Astrocyte (in vitro differentiated cells and primary cell): ENCODE measurements around the gene XG. TPM values are rescaled to one million over a fixed set of nuclear protein-coding genes. Genes with fewer than 3 reads are reported as not detected.
A peak's percentile ranks its signal among the peaks of the same experiment; 100 is the strongest.

Experiments used
- DNase-seq: peaks from one replicate; pipeline ENCODE4 v3.0.0-alpha.2; 2010; ENCODE audit warnings: low read depth
- FAIRE-seq: peaks from 2 replicates; lab custom pipeline; 2011; peaks lifted over from hg19 to GRCh38; lab: Jason Lieb, UNC
- H2AFZ ChIP-seq: 2 replicates; pipeline ENCODE4 v1.6.0; 2012; ENCODE audit warnings: low read depth, low read length, inconsistent platforms
- H3K27ac ChIP-seq: 2 replicates; pipeline ENCODE4 v1.5.1; 2011; ENCODE audit warnings: low read depth, low read length, inconsistent platforms
- H3K27me3 ChIP-seq: 2 replicates; pipeline ENCODE4 v1.6.0; 2011; ENCODE audit warnings: low read length, inconsistent platforms; ENCODE audit not compliant: insufficient read depth
- H3K36me3 ChIP-seq: 2 replicates; pipeline ENCODE4 v1.5.1; 2011; ENCODE audit warnings: low read length, inconsistent platforms; ENCODE audit not compliant: insufficient read depth
- H3K4me1 ChIP-seq: 2 replicates; pipeline ENCODE4 v1.5.1; 2011; ENCODE audit warnings: low read length, inconsistent platforms; ENCODE audit not compliant: insufficient read depth
- H3K4me2 ChIP-seq: 2 replicates; pipeline ENCODE4 v1.6.0; 2012; ENCODE audit warnings: low read length, inconsistent platforms
- H3K4me3 ChIP-seq: 2 replicates; pipeline ENCODE4 v1.5.1; 2011; ENCODE audit warnings: low read depth, mild to moderate bottlenecking, low read length, inconsistent platforms; ENCODE audit not compliant: insufficient read depth
- H3K79me2 ChIP-seq: 2 replicates; pipeline ENCODE4 v1.6.0; 2012; ENCODE audit warnings: mild to moderate bottlenecking, low read length, inconsistent platforms; ENCODE audit not compliant: insufficient read depth
- H3K9ac ChIP-seq: 2 replicates; pipeline ENCODE4 v1.6.0; 2012; ENCODE audit warnings: mild to moderate bottlenecking, low read length, inconsistent platforms
- H3K9me3 ChIP-seq: 2 replicates; pipeline ENCODE4 v1.5.1; 2012; ENCODE audit warnings: low read depth, mild to moderate bottlenecking, low read length, inconsistent platforms; ENCODE audit not compliant: insufficient read depth
- H4K20me1 ChIP-seq: 2 replicates; pipeline ENCODE4 v1.6.0; 2012; ENCODE audit warnings: low read length, inconsistent platforms; ENCODE audit not compliant: insufficient read depth
- H3K27ac Mint-ChIP-seq: one replicate; pipeline ENCODE4 v1.8.0; 2021; ENCODE audit warnings: mild to moderate bottlenecking, mixed read lengths; ENCODE audit not compliant: unreplicated experiment
- H3K27me3 Mint-ChIP-seq: one replicate; pipeline ENCODE4 v1.8.0; 2021; ENCODE audit warnings: low read depth, mixed read lengths; ENCODE audit not compliant: unreplicated experiment
- H3K36me3 Mint-ChIP-seq: one replicate; pipeline ENCODE4 v1.8.0; 2021; ENCODE audit warnings: low read depth, mixed read lengths; ENCODE audit not compliant: unreplicated experiment
- H3K4me1 Mint-ChIP-seq: one replicate; pipeline ENCODE4 v1.8.0; 2021; ENCODE audit warnings: low read depth, mixed read lengths; ENCODE audit not compliant: unreplicated experiment
- H3K4me3 Mint-ChIP-seq: one replicate; pipeline ENCODE4 v1.8.0; 2021; ENCODE audit warnings: mild to moderate bottlenecking, moderate library complexity, mixed read lengths; ENCODE audit not compliant: unreplicated experiment
- H3K9me3 Mint-ChIP-seq: one replicate; pipeline ENCODE4 v1.8.0; 2021; ENCODE audit warnings: mild to moderate bottlenecking, mixed read lengths; ENCODE audit not compliant: unreplicated experiment
- CTCF ChIP-seq: IDR thresholded peaks from 2 replicates; pipeline ENCODE4 v1.5.1; 2011; ENCODE audit warnings: low read depth, mild to moderate bottlenecking, inconsistent platforms, low read length, moderate library complexity; ENCODE audit not compliant: insufficient read depth
- EZH2 ChIP-seq: IDR thresholded peaks from 2 replicates; pipeline ENCODE4 v1.6.1; 2012; ENCODE audit warnings: mild to moderate bottlenecking, low read length, inconsistent platforms; ENCODE audit not compliant: insufficient read depth
- total RNA-seq: library from RNA; stranded (reverse); gene quantifications from 2 replicates; pipeline ENCODE4 v1.2.1, GENCODE V29; 2021

XG gene
- total RNA-seq, 1 donor from 2014 or later, result 0.30 TPM

- H2AFZ ChIP-seq, result no peak overlapping the region
- peak; percentile 70 for DNase-seq
Measured at GRCh38 chrX:2707334-2707760, 44.5 kb upstream of the XG start.

DNA sequence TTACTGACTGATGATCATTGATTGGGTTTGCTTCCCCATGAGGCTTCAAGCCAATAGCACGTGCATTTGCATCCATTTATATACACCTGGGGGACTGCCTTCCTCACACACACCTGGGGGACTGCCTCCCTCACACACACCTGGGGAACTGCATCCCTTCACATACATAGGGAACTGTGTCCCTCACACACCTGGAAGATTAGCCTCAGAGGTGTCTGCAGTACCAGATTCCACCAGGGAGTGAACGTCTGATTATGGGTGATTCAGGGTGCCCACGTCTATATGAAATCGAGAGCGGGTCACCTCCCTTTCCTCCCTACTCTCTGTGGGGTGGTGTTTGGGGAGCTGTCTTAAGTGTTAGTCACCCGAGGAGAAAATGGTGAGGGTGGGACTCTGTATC is 43.8 kb upstream of the XG start:
- H3K27ac ChIP-seq, result peak overlapping the region; percentile 66
- no peak for TF ChIP-seq EZH2
- no peak for TF ChIP-seq CTCF
- H3K79me2 ChIP-seq, result peaks cover 92% of the 10 kb centered on the region
- H3K27ac Mint-ChIP-seq, result peak overlapping the region; percentile 87
- H3K4me3 ChIP-seq, result no peak overlapping the region
- no peaks in the 10 kb centered on the region for H3K9me3 ChIP-seq
- peaks cover 67% of the 10 kb centered on the region for H3K4me1 ChIP-seq
- peak overlapping the region; percentile 57 for H3K9ac ChIP-seq
- peaks cover 11% of the 10 kb centered on the region for H3K36me3 ChIP-seq
- no peak overlapping the region for H3K4me3 Mint-ChIP-seq
- H2AFZ ChIP-seq, result no peak overlapping the region
- DNase-seq (no peak), FAIRE-seq (no peak)
- peaks cover 48% of the 10 kb centered on the region for H3K4me1 Mint-ChIP-seq
- no peaks in the 10 kb centered on the region for H3K36me3 Mint-ChIP-seq
- H4K20me1 ChIP-seq, result peaks cover 89% of the 10 kb centered on the region
- no peaks in the 10 kb centered on the region for H3K27me3 Mint-ChIP-seq
- no peaks in the 10 kb centered on the region for H3K9me3 Mint-ChIP-seq
- H3K4me2 ChIP-seq, result peak overlapping the region; percentile 66
- H3K27me3 ChIP-seq, result no peaks in the 10 kb centered on the region

More at GRCh38 chrX:2707334-2707760, 44.5 kb upstream of the XG start:
- TF ChIP-seq CTCF (no peak), EZH2 (no peak)
- Histone ChIP-seq H4K20me1 (peaks cover 86% of the 10 kb centered on the region), H3K9ac (peak overlapping the region; percentile 57), H3K4me1 (peaks cover 69% of the 10 kb centered on the region), H3K27ac (peak overlapping the region; percentile 66), H3K9me3 (no peaks in the 10 kb centered on the region), H3K36me3 (peaks cover 5% of the 10 kb centered on the region), H3K27me3 (no peaks in the 10 kb centered on the region), H3K4me2 (peak overlapping the region; percentile 66), H3K79me2 (peaks cover 92% of the 10 kb centered on the region), H3K4me3 (no peak overlapping the region)
- Mint-ChIP-seq H3K4me1 (peaks cover 48% of the 10 kb centered on the region), H3K9me3 (no peaks in the 10 kb centered on the region), H3K4me3 (peak overlapping the region; percentile 52), H3K36me3 (no peaks in the 10 kb centered on the region), H3K27me3 (no peaks in the 10 kb centered on the region), H3K27ac (peak overlapping the region; percentile 87)
- FAIRE-seq, result no peak

DNA sequence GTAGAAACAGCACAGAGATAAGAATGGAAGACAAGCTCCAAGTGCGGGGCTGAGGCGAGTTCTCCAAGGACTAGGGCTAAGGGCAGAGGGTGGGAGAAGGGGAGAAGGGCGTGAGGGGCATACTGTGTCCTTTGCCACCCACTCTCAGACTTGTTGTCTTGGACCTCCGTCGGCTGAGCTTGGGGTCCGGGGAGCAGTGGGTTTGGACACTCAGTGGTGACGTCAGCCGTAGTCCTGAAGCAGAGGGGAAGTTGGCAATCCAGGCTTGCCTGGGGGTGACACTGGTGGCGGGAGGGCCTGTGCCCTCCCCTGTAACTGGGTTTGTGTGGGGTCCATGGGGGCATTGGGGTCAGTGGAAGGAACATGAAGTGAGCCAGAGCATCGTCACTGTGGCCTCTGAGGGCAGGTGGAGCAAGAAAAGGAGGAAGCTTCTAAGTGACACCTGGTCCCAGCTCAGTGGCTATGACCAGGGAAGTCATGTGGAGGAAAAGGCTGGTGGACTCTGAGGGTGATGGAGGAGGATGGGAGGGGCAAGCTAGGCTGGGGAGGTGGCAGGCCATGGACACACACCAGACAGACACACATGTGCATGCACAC is 43.1 kb upstream of the XG start:
- no peak for TF ChIP-seq EZH2
- TF ChIP-seq CTCF, result no peak
- Histone ChIP-seq H3K4me1 (peaks cover 61% of the 10 kb centered on the region), H3K27me3 (no peaks in the 10 kb centered on the region), H3K27ac (peak overlapping the region; percentile 66), H2AFZ (no peak overlapping the region), H3K79me2 (peaks cover 92% of the 10 kb centered on the region), H3K36me3 (peaks cover 15% of the 10 kb centered on the region), H3K4me3 (no peak overlapping the region), H4K20me1 (peaks cover 89% of the 10 kb centered on the region), H3K4me2 (peak overlapping the region; percentile 66), H3K9ac (no peak overlapping the region), H3K9me3 (no peaks in the 10 kb centered on the region)
- H3K27ac Mint-ChIP-seq, result peak overlapping the region; percentile 87
- H3K27me3 Mint-ChIP-seq, result no peaks in the 10 kb centered on the region
- H3K9me3 Mint-ChIP-seq, result no peaks in the 10 kb centered on the region
- peaks cover 48% of the 10 kb centered on the region for H3K4me1 Mint-ChIP-seq
- DNase-seq, result no peak
- no peaks in the 10 kb centered on the region for H3K36me3 Mint-ChIP-seq
- FAIRE-seq, result no peak
- no peak overlapping the region for H3K4me3 Mint-ChIP-seq
